Naive B cell (primary cell): ENCODE results near the gene DCTN1. TPM values are rescaled to one million over a fixed set of nuclear protein-coding genes. Genes with fewer than 3 reads are reported as not detected.
"Not testable (repeated sequence)": the region's sequence is repeated elsewhere in the genome, so short reads cannot be mapped to it uniquely, and the experiment has no call there.

Experiments used
- ATAC-seq, 2 donors: fragments of 150-1000 bp; cut with Tn5 transposase; 2 replicates each; pipeline ENCODE4 v1.10.0; 2021; ENCODE audit warnings: low read depth in 2 of 2, mild to moderate bottlenecking in 2 of 2, moderate library complexity in 2 of 2
- DNase-seq: peaks from one replicate; pipeline ENCODE4 v3.0.0; 2022
- H3K27ac Mint-ChIP-seq, 6 donors: one replicate each; pipeline ENCODE4 v1.8.0; 2020 to 2022; ENCODE audit warnings: mild to moderate bottlenecking in 6 of 6, mixed read lengths in 6 of 6, moderate library complexity in 5 of 6, inconsistent platforms in 2 of 6
- H3K27me3 Mint-ChIP-seq, 3 donors: one replicate each; pipeline ENCODE4 v1.8.0; 2021 to 2022; ENCODE audit warnings: mixed read lengths in 3 of 3, mild to moderate bottlenecking in 1 of 3
- H3K36me3 Mint-ChIP-seq, 2 donors: one replicate each; pipeline ENCODE4 v1.8.0; 2020 to 2022; ENCODE audit warnings: mixed read lengths in 2 of 2, inconsistent platforms in 1 of 2, mild to moderate bottlenecking in 1 of 2
- H3K4me1 Mint-ChIP-seq, 3 donors: one replicate each; pipeline ENCODE4 v1.8.0; 2020 to 2022; ENCODE audit warnings: mixed read lengths in 3 of 3, inconsistent platforms in 1 of 3, mild to moderate bottlenecking in 1 of 3, moderate library complexity in 1 of 3
- H3K4me3 Mint-ChIP-seq, 8 donors: one replicate each; pipeline ENCODE4 v1.8.0; 2020 to 2022; ENCODE audit warnings: mild to moderate bottlenecking in 8 of 8, mixed read lengths in 8 of 8, moderate library complexity in 8 of 8, inconsistent platforms in 2 of 8
- H3K9me3 Mint-ChIP-seq, 7 donors: one replicate each; pipeline ENCODE4 v1.8.0; 2020 to 2022; ENCODE audit warnings: mixed read lengths in 7 of 7, mild to moderate bottlenecking in 5 of 7, inconsistent platforms in 2 of 7, moderate library complexity in 1 of 7
- polyA plus RNA-seq, 6 donors: library from polyadenylated mRNA; unstranded; fragments of 300-500 nt; fragmentation: Illumina TruSeq; gene quantifications; one replicate each; pipeline ENCODE4 v1.2.3, GENCODE V29; 2021; ENCODE audit warnings: low read depth in 6 of 6

DCTN1 gene
- 10 to 100 TPM; 43.0 to 91.1 (median 60.2) TPM for polyA plus RNA-seq

- Mint-ChIP-seq H3K4me1 (peaks cover 35 to 44% (median 35%) of the 10 kb centered on the region in 3 donors), H3K27ac (peak within 1 kb of the TSS in 4 of 6 donors; percentile 15 to 94 (median 59)), H3K27me3 (no peaks in the 10 kb centered on the region), H3K9me3 (no peaks in the 10 kb centered on the region), H3K4me3 (peak within 1 kb of the TSS; percentile 11 to 82 (median 29)), H3K36me3 (peaks cover 0 to 19% of the 10 kb centered on the region in 2 donors)
- no peak for DNase-seq
- ATAC-seq: peak in 1 of 2 donors; percentile 30
Measured at GRCh38 chr2:74379851-74380789, at the start of gene DCTN1. Gene DCTN1, minus strand, starts transcription at chr2:74380311. Its CDS starts 274 bp downstream, at chr2:74380037.

- peaks cover 0 to 4% (median 0%) of the 10 kb centered on the region in 3 donors for H3K4me1 Mint-ChIP-seq
- no peaks in the 10 kb centered on the region for H3K27me3 Mint-ChIP-seq
- no peaks in the 10 kb centered on the region for H3K36me3 Mint-ChIP-seq
- no peak for ATAC-seq
- no peak for DNase-seq
- no peak overlapping the region for H3K27ac Mint-ChIP-seq
- H3K9me3 Mint-ChIP-seq: no peaks in the 10 kb centered on the region
- H3K4me3 Mint-ChIP-seq: peak overlapping the region in 1 of 8 donors; percentile 41
Measured at GRCh38 chr2:74428675-74429074, 48.6 kb upstream of the DCTN1 start.

- H3K9me3 Mint-ChIP-seq: no peaks in the 10 kb centered on the region
- H3K36me3 Mint-ChIP-seq: no peaks in the 10 kb centered on the region
- H3K4me3 Mint-ChIP-seq: peak overlapping the region in 1 of 8 donors; percentile 41
- no peak for DNase-seq
- ATAC-seq: no peak
- peaks cover 0 to 10% (median 9%) of the 10 kb centered on the region in 3 donors for H3K4me1 Mint-ChIP-seq
- no peaks in the 10 kb centered on the region for H3K27me3 Mint-ChIP-seq
- peak overlapping the region in 2 of 6 donors; percentile 60 to 96 for H3K27ac Mint-ChIP-seq
Measured at GRCh38 chr2:74427551-74427950, 47.4 kb upstream of the DCTN1 start.

- peaks cover 8 to 19% (median 9%) of the 10 kb centered on the region in 3 donors for H3K4me1 Mint-ChIP-seq
- no peaks in the 10 kb centered on the region for H3K27me3 Mint-ChIP-seq
- H3K9me3 Mint-ChIP-seq: no peaks in the 10 kb centered on the region
- H3K36me3 Mint-ChIP-seq: no peaks in the 10 kb centered on the region
- H3K4me3 Mint-ChIP-seq: no peak overlapping the region
- peak overlapping the region in 1 of 6 donors; percentile 83 for H3K27ac Mint-ChIP-seq
- DNase-seq: no peak
- no peak for ATAC-seq
Measured at GRCh38 chr2:74426181-74426758, 46.2 kb upstream of the DCTN1 start.

GRCh38 chr2:74425523-74425922, 45.4 kb upstream of the DCTN1 start:
- Mint-ChIP-seq H3K4me3 (peak overlapping the region in 1 of 8 donors; percentile 35), H3K27ac (peak overlapping the region in 2 of 6 donors; percentile 15 to 49), H3K4me1 (peaks cover 14 to 27% (median 14%) of the 10 kb centered on the region in 3 donors), H3K9me3 (no peaks in the 10 kb centered on the region), H3K27me3 (no peaks in the 10 kb centered on the region), H3K36me3 (no peaks in the 10 kb centered on the region)
- no peak for ATAC-seq
- DNase-seq: no peak

- H3K4me1 Mint-ChIP-seq: peaks cover 19 to 32% (median 19%) of the 10 kb centered on the region in 3 donors
- peak overlapping the region in 2 of 6 donors; percentile 8 to 12 for H3K27ac Mint-ChIP-seq
- H3K27me3 Mint-ChIP-seq: no peaks in the 10 kb centered on the region
- H3K9me3 Mint-ChIP-seq: no peaks in the 10 kb centered on the region
- ATAC-seq (no peak), DNase-seq (no peak)
- peak overlapping the region in 2 of 8 donors; percentile 20 to 35 for H3K4me3 Mint-ChIP-seq
- no peaks in the 10 kb centered on the region for H3K36me3 Mint-ChIP-seq
Measured at GRCh38 chr2:74424995-74425406, 44.9 kb upstream of the DCTN1 start.

- Mint-ChIP-seq H3K4me1 (peaks cover 19 to 38% (median 23%) of the 10 kb centered on the region in 3 donors), H3K27me3 (no peaks in the 10 kb centered on the region), H3K27ac (peak overlapping the region in 1 of 6 donors; percentile 73), H3K36me3 (no peaks in the 10 kb centered on the region), H3K9me3 (no peaks in the 10 kb centered on the region), H3K4me3 (peak overlapping the region in 2 of 8 donors; percentile 35 to 73)
- DNase-seq (no peak), ATAC-seq (no peak)
Measured at GRCh38 chr2:74424139-74424992, 44.3 kb upstream of the DCTN1 start.

GRCh38 chr2:74423231-74424095, 43.4 kb upstream of the DCTN1 start:
- Mint-ChIP-seq H3K27me3 (no peaks in the 10 kb centered on the region), H3K9me3 (no peaks in the 10 kb centered on the region), H3K4me3 (peak overlapping the region; percentile 61 to 100 (median 98)), H3K36me3 (no peaks in the 10 kb centered on the region), H3K27ac (peak overlapping the region in 5 of 6 donors; percentile 80 to 100 (median 95)), H3K4me1 (peaks cover 22 to 46% (median 23%) of the 10 kb centered on the region in 3 donors)
- ATAC-seq (no peak), DNase-seq (no peak)

- Mint-ChIP-seq H3K4me3 (peak within 1 kb of the TSS; percentile 94 to 100 (median 98)), H3K27me3 (no peaks in the 10 kb centered on the region), H3K4me1 (peaks cover 29 to 64% (median 38%) of the 10 kb centered on the region in 3 donors), H3K36me3 (no peaks in the 10 kb centered on the region), H3K9me3 (no peaks in the 10 kb centered on the region), H3K27ac (peak within 1 kb of the TSS; percentile 95 to 100 (median 100))
- ATAC-seq: peak; percentile 87 to 88
- peak; percentile 97 for DNase-seq
Measured at GRCh38 chr2:74421221-74421870, 41.2 kb upstream of the DCTN1 start, which contains the start of the genes C2orf81 and WDR54. Gene C2orf81, minus strand, starts transcription at chr2:74421619. Its CDS starts 59 bp downstream, at chr2:74421560. Gene WDR54, plus strand, starts transcription at chr2:74421730. Its CDS starts 424 bp downstream, at chr2:74422154.

GRCh38 chr2:74420443-74421103, 40.5 kb upstream of the DCTN1 start:
- DNase-seq, H3K36me3 Mint-ChIP-seq, ATAC-seq, H3K27me3 Mint-ChIP-seq, H3K9me3 Mint-ChIP-seq: not testable (repeated sequence)
- Mint-ChIP-seq H3K4me3 (peak overlapping the region; percentile 94 to 100 (median 98)), H3K4me1 (peaks cover 34 to 71% (median 45%) of the 10 kb centered on the region in 3 donors), H3K27ac (peak overlapping the region; percentile 95 to 100 (median 100))

- Mint-ChIP-seq H3K36me3 (no peaks in the 10 kb centered on the region), H3K27me3 (no peaks in the 10 kb centered on the region), H3K9me3 (no peaks in the 10 kb centered on the region), H3K4me3 (peak overlapping the region; percentile 64 to 100 (median 87)), H3K4me1 (peaks cover 34 to 76% (median 48%) of the 10 kb centered on the region in 3 donors), H3K27ac (peak overlapping the region; percentile 61 to 100 (median 94))
- ATAC-seq: no peak
- no peak for DNase-seq
Measured at GRCh38 chr2:74420006-74420405, 39.9 kb upstream of the DCTN1 start.
